ENCODE results near the gene HEATR5B.
A peak's percentile ranks its signal among the peaks of the same experiment; 100 is the strongest.

Gene HEATR5B

GRCh38 chr2:37083873-37084794 lies at the start of gene HEATR5B, which contains the start of gene GPATCH11:
Gene HEATR5B, minus strand, starts transcription at chr2:37084372. Its CDS starts 958 bp downstream, at chr2:37083414.
Gene GPATCH11, plus strand, starts transcription at chr2:37084518. Its CDS starts 3,864 bp downstream, at chr2:37088382.
- DNase-seq: peak; percentile 97

- DNase-seq: no peak
Measured at GRCh38 chr2:37132914-37133313, 48.7 kb upstream of the HEATR5B start.

- no peak for DNase-seq
Measured at GRCh38 chr2:37125416-37125815, 41.2 kb upstream of the HEATR5B start.

GRCh38 chr2:37119157-37119556 lies 35.0 kb upstream of the HEATR5B start:
- peak; percentile 11 for DNase-seq

- no peak for DNase-seq
Measured at GRCh38 chr2:37117566-37117965, 33.4 kb upstream of the HEATR5B start.

GRCh38 chr2:37111958-37112357 lies 27.8 kb upstream of the HEATR5B start:
- no peak for DNase-seq

- no peak for DNase-seq
Measured at GRCh38 chr2:37110306-37111212, 26.4 kb upstream of the HEATR5B start.

GRCh38 chr2:37109523-37109922 lies 25.4 kb upstream of the HEATR5B start:
- DNase-seq: no peak

GRCh38 chr2:37105150-37105549 lies 21.0 kb upstream of the HEATR5B start:
- DNase-seq: no peak

GRCh38 chr2:37104178-37104577 lies 20.0 kb upstream of the HEATR5B start:
- DNase-seq: no peak

- DNase-seq: no peak
Measured at GRCh38 chr2:37102588-37102987, 18.4 kb upstream of the HEATR5B start.

GRCh38 chr2:37100054-37100453 lies 15.9 kb upstream of the HEATR5B start:
- DNase-seq: no peak

GRCh38 chr2:37098416-37099118 lies 14.4 kb upstream of the HEATR5B start:
- DNase-seq: no peak

GRCh38 chr2:37096568-37096967 lies 12.4 kb upstream of the HEATR5B start:
- DNase-seq: no peak

- no peak for DNase-seq
Measured at GRCh38 chr2:37091873-37092272, 7.7 kb upstream of the HEATR5B start.

GRCh38 chr2:37090019-37090477 lies 5.9 kb upstream of the HEATR5B start:
- DNase-seq: no peak

- peak; percentile 27 for DNase-seq
Measured at GRCh38 chr2:37085731-37086147, 1.6 kb upstream of the HEATR5B start.

GRCh38 chr2:37084797-37085196 lies 625 bp upstream of the HEATR5B start:
- DNase-seq: no peak

GRCh38 chr2:37080689-37081088 lies 3.5 kb downstream of the HEATR5B start:
- DNase-seq: no peak

- DNase-seq: no peak
Measured at GRCh38 chr2:37080266-37080665, 3.9 kb downstream of the HEATR5B start.

- no peak for DNase-seq
Measured at GRCh38 chr2:37070931-37071330, 13.2 kb downstream of the HEATR5B start.

- no peak for DNase-seq
Measured at GRCh38 chr2:37068686-37069085, 15.5 kb downstream of the HEATR5B start.

GRCh38 chr2:37061776-37062175 lies 22.4 kb downstream of the HEATR5B start:
- DNase-seq: no peak

Data from hematopoietic multipotent progenitor cell treated with erythropoietin and hydrocortisone succinate and interleukin-3 and kit ligand, for 8 days (in vitro differentiated cells).